H9 (cell line): ENCODE measurements around the gene ZNF775. TPM values are rescaled to one million over a fixed set of nuclear protein-coding genes. Genes with fewer than 3 reads are reported as not detected.

Source experiments
- DNase-seq: peaks from one replicate; pipeline ENCODE4 v3.0.0-alpha.2; 2017
- H2AFZ ChIP-seq: one replicate; pipeline ENCODE4 v1.6.1; 2013; ENCODE audit warnings: mild to moderate bottlenecking, low read length, control low read depth, moderate library complexity
- H2AK5ac ChIP-seq: 2 replicates; pipeline ENCODE4 v1.6.1; 2013; ENCODE audit warnings: low read length, control low read depth, mixed read lengths; ENCODE audit not compliant: insufficient read length
- H2BK120ac ChIP-seq: one replicate; pipeline ENCODE4 v1.6.1; 2013; ENCODE audit warnings: low read depth, mild to moderate bottlenecking, low read length, control low read depth, inconsistent platforms; ENCODE audit not compliant: poor library complexity, severe bottlenecking
- H2BK12ac ChIP-seq: 2 replicates; pipeline ENCODE4 v1.6.1; 2013; ENCODE audit warnings: low read length, control low read depth, mixed read lengths, low read depth; ENCODE audit not compliant: insufficient read length
- H2BK15ac ChIP-seq: 2 replicates; pipeline ENCODE4 v1.6.1; 2013; ENCODE audit warnings: low read depth, low read length, control low read depth
- H2BK20ac ChIP-seq: one replicate; pipeline ENCODE4 v1.6.1; 2013; ENCODE audit warnings: low read depth, mild to moderate bottlenecking, low read length, control low read depth, inconsistent platforms; ENCODE audit not compliant: poor library complexity, severe bottlenecking
- H2BK5ac ChIP-seq: 2 replicates; pipeline ENCODE4 v1.6.1; 2013; ENCODE audit warnings: low read length, control low read depth, mixed read lengths; ENCODE audit not compliant: insufficient read length
- H3K14ac ChIP-seq: 2 replicates; pipeline ENCODE4 v1.6.1; 2013; ENCODE audit warnings: low read length, control low read depth; ENCODE audit not compliant: insufficient read depth
- H3K18ac ChIP-seq: 2 replicates; pipeline ENCODE4 v1.6.1; 2013; ENCODE audit warnings: low read depth, mild to moderate bottlenecking, mixed read lengths, low read length, control low read depth; ENCODE audit not compliant: insufficient read length
- H3K23ac ChIP-seq: 2 replicates; pipeline ENCODE4 v1.6.1; 2013; ENCODE audit warnings: low read length, control low read depth, mixed read lengths, low read depth; ENCODE audit not compliant: insufficient read length
- H3K23me2 ChIP-seq: 2 replicates; pipeline ENCODE4 v1.6.1; 2013; ENCODE audit warnings: low read depth, mild to moderate bottlenecking, mixed read lengths, low read length, control low read depth; ENCODE audit not compliant: insufficient read length, poor library complexity, severe bottlenecking
- H3K27ac ChIP-seq: 2 replicates; pipeline ENCODE4 v1.5.1; 2013; ENCODE audit warnings: low read length, control low read depth, mixed read lengths, low read depth; ENCODE audit not compliant: insufficient read length
- H3K27me3 ChIP-seq: 2 replicates; pipeline ENCODE4 v1.6.1; 2013; ENCODE audit warnings: low read length, control low read depth, inconsistent platforms; ENCODE audit not compliant: insufficient read depth
- H3K4ac ChIP-seq: 2 replicates; pipeline ENCODE4 v1.6.1; 2013; ENCODE audit warnings: low read depth, mild to moderate bottlenecking, control low read depth, inconsistent platforms, low read length, moderate library complexity
- H3K4me1 ChIP-seq: 2 replicates; pipeline ENCODE4 v1.6.1; 2013; ENCODE audit warnings: low read length, control low read depth, inconsistent platforms; ENCODE audit not compliant: insufficient read depth
- H3K4me2 ChIP-seq: 2 replicates; pipeline ENCODE4 v1.6.1; 2013; ENCODE audit warnings: low read length, control low read depth, mixed read lengths; ENCODE audit not compliant: insufficient read length, insufficient read depth
- H3K56ac ChIP-seq: 2 replicates; pipeline ENCODE4 v1.6.1; 2013; ENCODE audit warnings: low read depth, mild to moderate bottlenecking, mixed read lengths, low read length, control low read depth; ENCODE audit not compliant: insufficient read length
- H3K79me1 ChIP-seq: 2 replicates; pipeline ENCODE4 v1.6.1; 2013; ENCODE audit warnings: low read depth, mild to moderate bottlenecking, moderate library complexity, low read length, control low read depth, inconsistent platforms; ENCODE audit not compliant: insufficient read depth, poor library complexity, severe bottlenecking
- H3K79me2 ChIP-seq: 2 replicates; pipeline ENCODE4 v1.6.1; 2013; ENCODE audit warnings: low read length, control low read depth, inconsistent platforms; ENCODE audit not compliant: insufficient read depth
- H3K9ac ChIP-seq: 2 replicates; pipeline ENCODE4 v1.6.1; 2013; ENCODE audit warnings: low read length, control low read depth, mixed read lengths; ENCODE audit not compliant: insufficient read length; ENCODE audit errors: extremely low read depth
- H3K9me3 ChIP-seq: one replicate; pipeline ENCODE4 v1.6.1; 2013; ENCODE audit warnings: low read depth, low read length, inconsistent platforms; ENCODE audit not compliant: control insufficient read depth
- H3T11ph ChIP-seq: one replicate; pipeline ENCODE4 v1.6.1; 2013; ENCODE audit warnings: mild to moderate bottlenecking, low read length, control low read depth, inconsistent platforms
- H4K20me1 ChIP-seq: one replicate; pipeline ENCODE4 v1.6.1; 2013; ENCODE audit not compliant: control insufficient read depth, insufficient read length, insufficient read depth
- H4K5ac ChIP-seq: 2 replicates; pipeline ENCODE4 v1.6.1; 2013; ENCODE audit warnings: low read depth, mild to moderate bottlenecking, mixed read lengths, low read length, control low read depth; ENCODE audit not compliant: insufficient read length
- H4K8ac ChIP-seq: replicated peaks from 2 replicates; pipeline ENCODE4 v1.6.1; 2013; ENCODE audit warnings: low read length, control low read depth, mixed read lengths, low read depth; ENCODE audit not compliant: insufficient read length
- H4K91ac ChIP-seq: 2 replicates; pipeline ENCODE4 v1.6.1; 2013; ENCODE audit warnings: low read depth, mild to moderate bottlenecking, moderate library complexity, mixed read lengths, low read length, control low read depth; ENCODE audit not compliant: insufficient read length
- H3K27ac Mint-ChIP-seq, 3 experiments: 2 replicates in 2 of 3; 3 replicates in 1 of 3; pipeline ENCODE4 v1.8.0; 2020 to 2021; ENCODE audit warnings: mixed read lengths in 3 of 3, mild to moderate bottlenecking in 1 of 3, moderate library complexity in 1 of 3
- H3K27me3 Mint-ChIP-seq: 2 replicates; pipeline ENCODE4 v1.8.0; 2021; ENCODE audit warnings: low read depth, mild to moderate bottlenecking, moderate library complexity, mixed read lengths
- H3K36me3 Mint-ChIP-seq, 3 experiments: 2 replicates in 2 of 3; 3 replicates in 1 of 3; pipeline ENCODE4 v1.8.0; 2020 to 2021; ENCODE audit warnings: low read depth in 3 of 3, mixed read lengths in 3 of 3; ENCODE audit not compliant: insufficient read depth in 1 of 3
- H3K4me1 Mint-ChIP-seq, 2 experiments: 2 replicates each; pipeline ENCODE4 v1.8.0; 2020; ENCODE audit warnings: mixed read lengths in 2 of 2
- H3K4me3 Mint-ChIP-seq, 2 experiments: 2 replicates in 1 of 2; 3 replicates in 1 of 2; pipeline ENCODE4 v1.8.0; 2020 to 2021; ENCODE audit warnings: mild to moderate bottlenecking in 2 of 2, mixed read lengths in 2 of 2, moderate library complexity in 1 of 2
- H3K9me3 Mint-ChIP-seq, 2 experiments: 2 replicates in 1 of 2; 3 replicates in 1 of 2; pipeline ENCODE4 v1.8.0; 2020; ENCODE audit warnings: mild to moderate bottlenecking in 2 of 2, mixed read lengths in 2 of 2, moderate library complexity in 1 of 2
- CTCF ChIP-seq: fragments of 200-600 bp; sonication (generic); conservative IDR thresholded peaks from 3 replicates; pipeline ENCODE4 v1.8.0; 2021; ENCODE audit warnings: antibody characterized with exemption, mild to moderate bottlenecking
- WGBS: extraction: QIAGEN DNeasy Blood & Tissue Kit; methylation state at CpG from one replicate; pipeline ENCODE4 v1.1.7; 2013; ENCODE audit warnings: missing lambda C conversion rate, low lambda C conversion rate, mixed read lengths; ENCODE audit not compliant: insufficient read length; ENCODE audit errors: extremely low coverage; 5-methylcytosine and 5-hydroxymethylcytosine counted together
- total RNA-seq: library from RNA; stranded (reverse); gene quantifications from 2 replicates; pipeline ENCODE4 v1.2.1, GENCODE V29; 2021

ZNF775 gene
- total RNA-seq, 1 experiment from 2014 or later, result 10.5 TPM

- Mint-ChIP-seq H3K9me3 (peaks cover 2 to 5% of the 10 kb centered on the region in 2 experiments; a peak in 3 of 5 replicates), H3K4me1 (peaks cover 2 to 3% of the 10 kb centered on the region in 2 experiments; a peak in 2 of 4 replicates), H3K4me3 (no peak overlapping the region), H3K27ac (no peak overlapping the region), H3K27me3 (peaks cover 2% of the 10 kb centered on the region), H3K36me3 (peaks cover 0 to 5% (median 4%) of the 10 kb centered on the region in 3 experiments; a peak in 2 of 7 replicates)
- Histone ChIP-seq H3K23ac (no peak overlapping the region), H3K27ac (no peak overlapping the region), H4K91ac (no peak overlapping the region), H3K4me2 (no peak overlapping the region), H2BK20ac (no peak overlapping the region), H3K79me2 (no peaks in the 10 kb centered on the region), H3K23me2 (no peaks in the 10 kb centered on the region), H3K4ac (no peak overlapping the region), H2AFZ (no peak overlapping the region), H2BK120ac (no peak overlapping the region), H4K20me1 (no peaks in the 10 kb centered on the region), H3K14ac (no peak overlapping the region), H2BK15ac (no peak overlapping the region), H3K4me1 (no peaks in the 10 kb centered on the region), H2AK5ac (no peak overlapping the region), H2BK12ac (no peak overlapping the region), H3T11ph (no peak overlapping the region), H3K56ac (no peak overlapping the region), H3K18ac (no peak overlapping the region), H4K5ac (no peak overlapping the region), H4K8ac (no peak overlapping the region), H2BK5ac (no peak overlapping the region), H3K79me1 (no peaks in the 10 kb centered on the region), H3K9ac (no peak overlapping the region), H3K9me3 (no peaks in the 10 kb centered on the region), H3K27me3 (no peaks in the 10 kb centered on the region)
- no peak; the same call in 2 of the 3 replicates for TF ChIP-seq CTCF
- WGBS, result no CpG with 5 or more reads among the region's 8 CpGs
- DNase-seq, result no peak
These were observed 27.4 kb upstream of the ZNF775 start for GRCh38 chr7:150351587-150352194.
